Left ventricle myocardium inferior (tissue), 1 donor: ENCODE results near the gene DLG2. TPM values are rescaled to one million over a fixed set of nuclear protein-coding genes. Genes with fewer than 3 reads are reported as not detected.

Experiments used
- DNase-seq: peaks from one replicate; pipeline ENCODE4 v3.0.0-alpha.2; 2020
- H3K27ac ChIP-seq: fragments of 200-600 bp; replicated peaks from 2 replicates; pipeline ENCODE4 v1.8.0; 2021
- H3K27me3 ChIP-seq: fragments of 200-600 bp; 2 replicates; pipeline ENCODE4 v1.8.0; 2021; ENCODE audit warnings: low read depth
- H3K36me3 ChIP-seq: fragments of 200-600 bp; 2 replicates; pipeline ENCODE4 v1.8.0; 2021
- H3K4me1 ChIP-seq: fragments of 200-600 bp; 2 replicates; pipeline ENCODE4 v1.8.0; 2021
- H3K4me3 ChIP-seq: fragments of 200-600 bp; 2 replicates; pipeline ENCODE4 v1.8.0; 2021; ENCODE audit warnings: mild to moderate bottlenecking, moderate library complexity
- H3K9me3 ChIP-seq: fragments of 200-600 bp; replicated peaks from 2 replicates; pipeline ENCODE4 v1.8.0; 2021
- CTCF ChIP-seq: fragments of 200-600 bp; IDR thresholded peaks from 2 replicates; pipeline ENCODE4 v1.8.0; 2021; ENCODE audit warnings: antibody characterized with exemption, mild to moderate bottlenecking, borderline replicate concordance
- intact Hi-C: fragments of 100-400 bp; cut with micrococcal nuclease; formaldehyde crosslinking; loops from one replicate; pipeline ENCODE4 v1.11.0; 2022
- total RNA-seq: library from RNA; stranded (reverse); fragmentation: NEBNext Ultra II Directional; extraction: Animal tissue kit (Norgen Biotek cat#: 25700); gene quantifications from one replicate; pipeline ENCODE4 v1.2.1, GENCODE V29; 2021
- donor health status: DM: no; HTN: yes; CAD: no; lungs with severe emphysema.

The DLG2 gene
- total RNA-seq, 1 donor from 2014 or later: 6.5 TPM

DNA sequence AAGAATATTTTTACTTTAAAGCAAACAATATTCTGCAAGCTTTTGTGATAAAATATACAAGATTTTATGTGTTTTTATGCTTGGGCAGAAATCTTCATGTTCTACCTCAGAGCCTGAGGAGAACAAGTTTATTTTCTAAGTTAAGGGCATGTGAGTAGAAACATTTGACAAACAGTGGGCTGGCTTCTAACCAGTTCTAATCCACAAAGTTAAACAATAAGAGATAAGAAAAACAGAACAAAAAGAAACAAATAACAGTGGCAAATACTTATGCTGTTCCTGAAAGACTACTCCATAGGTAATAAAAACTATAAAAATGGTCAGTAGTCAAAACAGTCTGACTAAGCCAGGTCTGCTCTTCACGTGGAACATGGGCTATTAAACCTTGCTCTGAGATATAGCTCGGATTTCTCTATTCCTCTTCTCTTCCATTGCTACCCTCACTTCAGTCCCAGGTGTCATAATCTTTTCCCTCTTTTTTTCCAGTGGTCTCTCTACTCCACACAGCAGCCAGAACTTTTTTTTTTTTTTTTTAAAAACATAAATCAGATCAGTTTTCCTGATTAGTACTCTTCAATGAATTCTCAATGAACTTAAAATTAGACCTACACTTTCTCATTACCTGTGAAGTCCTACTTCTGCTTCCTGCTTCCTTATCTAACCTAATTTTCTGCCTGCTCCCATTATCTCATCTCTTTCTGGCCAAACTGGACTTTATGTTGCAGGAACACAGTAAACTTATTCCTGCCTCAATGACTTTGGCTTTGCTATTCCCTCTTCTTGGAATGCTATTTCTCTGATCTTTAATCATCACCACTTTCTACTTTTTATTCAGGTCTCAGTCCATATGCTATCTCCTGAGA is 1669.9 kb downstream of the DLG2 start:
- Histone ChIP-seq H3K9me3 (no peaks in the 10 kb centered on the region), H3K4me3 (no peak overlapping the region), H3K27me3 (no peaks in the 10 kb centered on the region), H3K27ac (no peak overlapping the region), H3K4me1 (no peaks in the 10 kb centered on the region), H3K36me3 (no peaks in the 10 kb centered on the region)
- intact Hi-C loops: no loop called here
- no peak for TF ChIP-seq CTCF
- no peak for DNase-seq

- Histone ChIP-seq H3K4me1 (no peaks in the 10 kb centered on the region), H3K9me3 (no peaks in the 10 kb centered on the region), H3K27ac (no peak overlapping the region), H3K4me3 (no peak overlapping the region), H3K36me3 (no peaks in the 10 kb centered on the region), H3K27me3 (no peaks in the 10 kb centered on the region)
- TF ChIP-seq CTCF: no peak
- no peak for DNase-seq
- intact Hi-C loops: no loop called here
These were observed 1670.9 kb downstream of the DLG2 start for GRCh38 chr11:83956119-83956697.

DNA sequence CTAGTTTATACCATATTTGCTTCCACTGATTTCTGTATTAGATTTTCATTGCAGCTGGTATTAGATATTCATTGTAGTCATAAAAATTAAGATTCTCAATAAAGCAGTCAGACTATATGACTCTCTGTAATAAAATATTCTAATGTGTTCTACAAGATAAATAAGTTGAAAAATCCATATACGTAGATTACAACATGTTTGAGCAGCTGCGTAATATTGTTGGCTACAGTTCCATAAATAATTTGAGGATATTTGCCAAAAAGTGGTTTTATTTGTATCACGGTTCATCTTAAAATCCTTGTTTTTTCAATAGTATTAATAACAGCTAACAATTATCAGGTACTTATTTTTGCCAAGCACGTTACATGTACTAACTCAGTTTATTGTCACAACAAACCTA is 1672.4 kb downstream of the DLG2 start:
- TF ChIP-seq CTCF: no peak
- DNase-seq: no peak
- Histone ChIP-seq H3K9me3 (no peaks in the 10 kb centered on the region), H3K27me3 (no peaks in the 10 kb centered on the region), H3K27ac (no peak overlapping the region), H3K36me3 (no peaks in the 10 kb centered on the region), H3K4me3 (no peak overlapping the region), H3K4me1 (no peaks in the 10 kb centered on the region)
- intact Hi-C loops: no loop called here

DNA sequence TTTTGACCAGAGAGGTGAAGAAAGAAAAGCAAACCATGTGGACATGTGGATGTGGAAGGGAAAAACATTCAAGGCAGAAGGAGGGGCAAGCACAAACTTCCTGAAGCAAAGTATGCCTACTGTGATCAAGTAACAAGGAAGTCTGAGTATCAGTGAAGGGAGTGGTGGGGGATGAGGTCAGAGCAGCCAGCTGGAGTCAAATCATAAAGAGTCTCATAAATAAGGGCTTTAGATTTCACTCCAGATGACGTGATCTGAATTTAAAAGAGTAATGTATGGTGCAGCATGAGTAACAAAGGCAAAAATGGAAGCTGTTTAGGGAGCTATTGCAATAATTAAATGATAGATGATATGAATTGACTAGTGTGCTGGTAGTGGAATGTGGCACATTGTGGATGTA is 1675.6 kb downstream of the DLG2 start:
- no peak for TF ChIP-seq CTCF
- DNase-seq: no peak
- intact Hi-C loops: no loop called here

DNA sequence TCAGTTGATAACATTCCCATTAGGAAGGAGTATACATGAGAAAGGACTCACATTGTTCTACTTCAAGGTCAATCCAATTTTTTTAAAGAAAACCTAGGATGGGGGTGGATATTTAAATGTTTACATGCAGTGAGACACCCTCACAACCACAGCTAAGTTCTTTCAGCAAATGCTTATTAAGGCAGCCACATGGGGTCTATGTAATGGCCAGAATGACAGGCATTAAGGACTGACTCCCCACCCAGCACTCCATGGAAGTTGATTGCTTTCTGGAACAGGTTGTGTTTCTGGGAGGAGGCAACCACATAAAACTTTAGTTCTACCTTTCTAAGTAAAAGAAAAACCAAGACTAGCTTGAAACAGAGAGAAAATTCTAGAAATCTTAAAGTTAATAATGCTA is 1678.9 kb downstream of the DLG2 start:
- no peak for TF ChIP-seq CTCF
- H3K4me3 ChIP-seq: no peak overlapping the region
- intact Hi-C loops: no loop called here
- no peaks in the 10 kb centered on the region for H3K4me1 ChIP-seq
- H3K27ac ChIP-seq: no peak overlapping the region
- DNase-seq: no peak
- H3K27me3 ChIP-seq: no peaks in the 10 kb centered on the region
- H3K9me3 ChIP-seq: no peaks in the 10 kb centered on the region
- H3K36me3 ChIP-seq: no peaks in the 10 kb centered on the region

More for the DNA sequence above, 1675.6 kb downstream of the DLG2 start:
- no peaks in the 10 kb centered on the region for H3K9me3 ChIP-seq
- H3K36me3 ChIP-seq: no peaks in the 10 kb centered on the region
- no peaks in the 10 kb centered on the region for H3K4me1 ChIP-seq
- no peak overlapping the region for H3K27ac ChIP-seq
- no peak overlapping the region for H3K4me3 ChIP-seq
- H3K27me3 ChIP-seq: no peaks in the 10 kb centered on the region
